HT-29 (cell line): ENCODE results near the gene FBLN5. TPM values are rescaled to one million over a fixed set of nuclear protein-coding genes. Genes with fewer than 3 reads are reported as not detected.
"Not testable (repeated sequence)": the region's sequence is repeated elsewhere in the genome, so short reads cannot be mapped to it uniquely, and the experiment has no call there.

Experiments used
- DNase-seq: peaks from one replicate; pipeline ENCODE4 v3.0.0-alpha.2; 2015; ENCODE audit warnings: low spot score
- total RNA-seq: library from RNA; depleted of rRNA; stranded (reverse); fragments of >200 nt; shearing (Covaris generic); gene quantifications from 2 replicates; pipeline ENCODE4 v1.2.3, GENCODE V29; 2014

FBLN5 gene
- total RNA-seq, 1 experiment from 2014 or later = not detected

DNA sequence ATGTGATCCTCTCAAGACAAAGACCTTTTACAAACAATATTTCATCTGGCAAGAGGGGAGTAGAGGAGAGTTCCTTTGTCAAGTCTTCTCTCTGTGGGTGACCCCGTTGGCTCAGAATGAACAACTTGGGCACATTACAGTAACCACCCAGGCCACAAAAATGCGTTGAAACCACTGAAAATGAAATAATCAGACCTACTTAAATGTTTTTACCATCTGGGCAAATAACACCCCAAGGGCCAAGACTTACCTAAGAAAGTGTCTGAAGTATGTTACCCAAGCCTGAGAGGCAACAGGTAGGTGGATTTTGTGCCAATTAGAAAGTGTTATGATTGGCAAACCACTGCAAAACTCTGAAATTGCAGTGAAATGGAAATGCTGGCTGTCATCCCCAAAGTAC, 81.4 kb downstream of the FBLN5 start:
- no peak for DNase-seq

DNA sequence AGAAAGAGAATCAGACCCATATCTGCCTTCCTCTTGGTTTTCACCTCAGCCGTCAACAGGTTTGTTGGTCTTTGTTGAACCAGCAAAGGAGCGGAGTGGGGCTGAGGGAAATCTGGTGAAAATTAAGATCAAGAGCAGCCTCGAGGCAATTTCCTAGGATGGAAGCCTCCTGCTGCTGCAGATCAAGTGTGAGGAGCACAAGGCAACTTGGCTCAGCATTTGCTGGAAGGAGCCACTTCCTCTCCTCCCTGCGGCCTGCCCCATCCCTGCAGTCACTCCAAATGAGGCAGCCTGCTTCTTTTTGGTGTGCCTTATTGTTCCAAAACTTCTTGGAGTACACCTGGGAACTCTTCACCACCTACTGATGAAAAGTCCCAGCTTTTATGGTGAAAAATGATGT, 85.1 kb downstream of the FBLN5 start:
- no peak for DNase-seq

DNA sequence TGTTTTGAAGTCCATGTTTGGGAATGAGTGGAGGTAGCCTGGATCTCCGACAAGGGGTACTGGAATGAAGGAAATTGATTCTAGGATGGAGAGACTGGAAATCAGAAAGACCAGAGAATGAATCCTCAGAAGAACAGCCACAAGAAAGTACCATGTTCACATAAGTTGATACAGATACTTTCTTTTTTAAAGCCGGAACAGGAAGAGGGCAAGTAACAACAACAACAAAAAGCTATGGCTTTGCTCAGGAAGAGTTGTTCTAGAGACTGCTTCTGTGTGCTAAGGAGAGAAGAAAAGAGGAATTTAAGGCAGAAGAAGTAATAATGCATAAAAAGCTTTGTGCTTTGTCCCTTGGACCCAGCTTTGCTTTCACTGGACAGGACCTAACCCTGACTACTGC, 86.4 kb downstream of the FBLN5 start:
- DNase-seq = no peak

DNA sequence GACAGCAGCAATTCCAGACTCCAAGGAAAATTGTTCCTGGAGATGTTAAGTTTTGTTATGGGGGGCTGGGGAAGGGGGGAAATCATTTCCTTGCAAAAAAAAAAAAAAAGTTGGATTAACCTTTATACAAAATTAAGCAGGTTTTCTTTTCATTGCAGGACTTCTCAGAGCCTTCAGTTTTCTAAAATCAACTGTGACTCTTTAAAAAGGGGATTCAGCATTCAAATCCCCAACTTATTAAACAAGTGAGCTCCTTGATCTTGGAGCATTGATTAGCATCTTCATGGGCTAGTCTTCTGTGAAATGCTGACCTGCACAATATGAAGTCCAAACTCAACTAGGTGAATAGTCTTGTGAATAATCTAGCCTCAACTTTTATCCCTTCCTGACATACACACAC, 87.3 kb downstream of the FBLN5 start:
- DNase-seq = no peak

DNA sequence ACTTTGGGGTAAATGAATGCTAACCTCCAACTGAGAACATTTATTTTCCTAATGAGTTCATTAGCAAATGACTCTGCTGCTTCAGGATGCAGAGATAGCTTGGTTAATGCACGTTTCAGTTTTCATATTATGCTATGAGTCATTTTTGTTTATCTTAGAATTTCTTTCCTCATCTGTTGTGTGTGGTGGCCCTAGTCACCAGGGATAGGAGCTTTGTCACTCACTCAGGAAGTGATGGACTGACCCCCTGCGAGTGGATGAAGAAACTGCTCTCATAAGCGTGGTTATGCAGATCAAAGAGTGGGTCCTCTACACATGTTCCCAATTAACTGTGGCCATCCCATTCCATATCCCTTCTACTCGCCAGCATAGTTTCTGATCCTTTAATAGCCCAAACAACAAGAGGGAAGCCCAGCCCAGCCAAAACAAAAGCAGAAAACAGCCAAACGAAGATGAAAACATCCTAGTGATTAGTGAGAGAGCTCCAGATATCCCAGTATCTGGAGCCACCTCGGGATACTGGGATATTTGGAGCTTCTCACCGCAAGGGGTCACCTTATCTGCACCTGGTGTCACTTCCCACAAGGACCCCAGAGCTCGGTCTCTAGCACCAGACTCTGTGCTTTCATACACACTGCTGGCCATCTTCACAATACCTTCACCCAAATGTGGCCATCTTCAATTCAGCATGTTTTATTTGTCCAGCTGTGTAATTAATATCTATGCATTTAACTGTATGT, 88.8 kb downstream of the FBLN5 start:
- DNase-seq = peak; percentile 55

DNA sequence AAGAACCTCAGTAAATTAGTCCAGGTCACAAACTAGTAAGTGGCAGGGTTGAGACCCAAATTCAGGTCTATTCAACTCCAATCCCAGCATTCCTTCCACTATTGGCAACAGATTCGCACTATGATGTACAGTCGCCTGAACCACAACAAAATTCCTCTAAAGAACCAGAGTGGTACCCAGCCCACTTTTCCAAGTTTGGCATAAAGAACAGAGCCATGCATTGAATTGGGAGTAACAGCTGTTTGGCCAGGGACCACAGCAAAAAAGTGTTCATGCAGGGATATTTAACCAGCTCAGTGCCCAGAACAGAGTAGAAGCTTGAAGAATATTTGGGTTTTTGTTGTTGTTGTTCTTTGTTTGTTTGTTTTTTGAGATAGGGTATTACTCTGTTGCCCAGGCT, 89.9 kb downstream of the FBLN5 start:
- no peak for DNase-seq

DNA sequence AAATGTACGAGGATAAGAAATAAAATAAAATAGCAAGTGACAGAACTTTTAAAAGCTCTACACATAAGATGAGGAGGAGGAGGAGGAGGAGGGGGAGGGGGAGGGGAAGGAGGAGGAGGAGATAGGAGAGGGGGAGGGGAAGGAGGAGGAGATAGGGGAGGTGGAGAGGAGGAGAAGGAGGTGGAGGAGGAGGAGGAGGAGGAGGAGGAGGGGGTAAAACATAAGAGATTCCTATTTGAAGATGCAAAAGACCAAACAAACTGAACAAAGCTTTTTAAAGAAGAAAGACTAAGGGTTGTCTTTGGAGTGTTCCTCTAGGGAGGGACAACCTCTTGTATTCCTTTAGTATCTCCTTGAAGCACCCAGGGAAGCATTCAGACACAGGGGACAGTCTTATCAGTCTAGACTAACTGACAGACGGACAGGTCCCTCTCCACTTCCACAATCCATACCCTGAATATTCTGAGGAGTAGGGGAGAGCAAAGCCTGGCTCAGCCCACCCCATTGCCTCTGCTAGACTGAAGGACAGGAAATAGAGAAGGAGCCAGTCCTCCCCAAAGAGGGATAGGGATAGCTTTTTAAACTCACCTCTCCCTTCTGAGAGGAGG, 93.1 kb downstream of the FBLN5 start:
- no peak for DNase-seq

DNA sequence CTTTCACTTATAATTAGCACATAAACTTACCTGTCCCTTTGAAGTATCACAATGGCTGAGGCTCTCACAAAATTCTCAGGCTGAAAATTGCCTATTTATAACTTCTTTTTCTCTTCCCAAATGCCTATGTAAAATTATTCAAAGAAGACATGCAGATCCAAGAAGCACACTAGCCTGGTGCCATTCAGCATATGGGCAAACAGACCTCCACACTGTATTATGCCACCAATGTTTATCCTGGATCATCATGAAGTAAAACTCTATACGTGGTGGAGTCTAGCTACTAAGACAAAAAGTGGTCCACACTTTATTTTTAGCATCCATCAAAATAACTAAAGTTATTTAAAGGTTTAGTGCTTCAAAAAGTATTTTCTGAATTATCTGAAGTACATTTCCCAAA, 95.9 kb downstream of the FBLN5 start:
- DNase-seq = no peak

DNA sequence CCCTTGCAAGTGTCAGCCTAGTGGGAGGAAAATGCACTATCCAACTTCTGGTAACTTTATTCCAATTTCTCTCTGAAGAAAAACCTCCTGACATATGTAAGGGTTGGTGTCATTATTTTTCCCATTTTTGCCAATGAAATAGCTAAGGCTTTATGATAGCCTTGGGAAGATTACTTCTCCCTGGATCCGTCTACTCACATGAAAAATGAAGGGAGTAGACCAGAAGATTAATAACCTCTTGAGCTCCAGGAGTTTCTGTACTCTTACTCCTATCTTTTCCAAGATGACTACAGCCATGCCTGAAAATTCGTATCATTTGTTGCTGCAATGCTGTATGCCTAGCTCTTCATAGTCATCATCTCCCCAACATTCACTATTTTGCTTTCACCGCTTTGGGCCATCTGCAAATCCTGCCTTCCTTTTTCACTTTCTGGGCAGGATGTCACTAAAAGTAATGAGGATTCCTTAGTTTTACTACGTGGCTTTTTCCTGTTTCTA, 98.9 kb downstream of the FBLN5 start:
- no peak for DNase-seq

DNA sequence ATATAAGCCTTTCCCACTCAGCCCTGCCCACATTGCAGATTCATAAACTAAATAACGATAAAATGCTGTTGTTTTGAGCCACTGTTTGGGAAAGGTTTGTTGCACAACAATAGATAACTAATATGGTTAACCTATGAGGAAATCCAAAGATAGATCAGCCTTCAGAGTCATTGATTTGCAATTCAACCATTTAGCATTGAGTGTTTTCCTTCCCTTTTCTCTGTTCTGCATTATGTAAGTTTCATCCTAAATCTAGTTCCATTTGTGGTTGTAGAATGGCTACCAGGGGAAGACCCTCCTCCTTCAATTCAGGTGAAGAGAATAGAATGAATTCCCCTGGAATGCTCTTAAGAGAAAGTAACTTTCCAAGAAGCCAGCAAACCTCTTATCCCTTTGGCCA, 99.8 kb downstream of the FBLN5 start:
- no peak for DNase-seq

DNA sequence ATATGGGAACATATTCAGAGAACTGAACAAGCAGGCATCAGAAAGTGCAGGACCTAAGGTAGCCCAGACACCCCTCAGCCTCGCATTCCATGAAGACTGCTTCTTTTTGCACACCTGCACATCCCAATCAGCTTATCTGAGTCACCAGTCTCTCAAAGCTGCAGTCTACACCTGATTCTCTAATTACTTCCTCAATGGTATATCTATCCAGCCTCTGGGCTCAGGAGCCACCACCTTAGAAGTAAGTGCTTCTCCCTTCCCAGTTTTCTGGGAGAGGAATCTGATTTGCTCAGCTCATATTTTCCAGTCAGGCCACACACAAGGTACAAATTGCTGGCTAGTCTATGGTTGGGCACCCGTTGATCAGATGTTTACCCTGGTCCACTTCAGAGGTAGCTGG, 101.8 kb downstream of the FBLN5 start:
- DNase-seq = no peak

DNA sequence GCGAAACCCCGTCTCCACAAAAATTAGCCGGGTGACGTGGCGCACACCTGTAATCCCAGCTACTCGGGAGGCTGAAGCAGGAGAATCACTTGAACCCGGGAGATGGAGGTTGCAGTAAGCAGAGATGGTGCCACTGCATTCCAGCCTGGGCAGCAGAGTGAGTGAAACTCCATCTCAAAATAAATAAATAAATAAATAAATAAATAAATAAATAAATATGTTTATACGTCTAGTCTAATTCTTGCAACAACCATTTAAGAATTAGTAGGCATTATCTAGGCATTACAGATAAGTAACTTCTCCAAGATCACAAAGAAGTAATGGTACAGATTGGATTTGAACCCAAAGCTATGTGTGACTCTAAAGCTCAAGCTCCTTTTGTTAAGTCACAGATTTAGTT, 102.4 kb downstream of the FBLN5 start:
- not testable (repeated sequence) for DNase-seq

DNA sequence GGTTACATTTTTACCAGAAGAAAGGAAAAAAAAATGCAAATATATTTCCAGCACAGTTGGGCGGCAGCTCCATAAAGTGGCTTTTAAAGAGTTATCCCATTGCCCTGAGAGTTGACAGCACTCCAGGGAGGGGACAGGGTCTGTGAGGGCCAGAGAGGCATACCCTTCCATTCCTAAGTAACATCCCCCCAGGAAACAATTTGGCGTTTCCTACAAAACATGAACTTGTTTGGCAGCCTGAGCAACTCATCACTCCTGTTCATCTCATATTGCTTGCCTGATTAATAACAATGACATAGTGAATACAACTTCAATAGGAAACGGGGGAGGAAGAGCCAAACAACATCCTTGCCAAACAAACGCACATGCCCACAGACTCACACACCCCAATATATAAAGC, 103.5 kb downstream of the FBLN5 start:
- no peak for DNase-seq

DNA sequence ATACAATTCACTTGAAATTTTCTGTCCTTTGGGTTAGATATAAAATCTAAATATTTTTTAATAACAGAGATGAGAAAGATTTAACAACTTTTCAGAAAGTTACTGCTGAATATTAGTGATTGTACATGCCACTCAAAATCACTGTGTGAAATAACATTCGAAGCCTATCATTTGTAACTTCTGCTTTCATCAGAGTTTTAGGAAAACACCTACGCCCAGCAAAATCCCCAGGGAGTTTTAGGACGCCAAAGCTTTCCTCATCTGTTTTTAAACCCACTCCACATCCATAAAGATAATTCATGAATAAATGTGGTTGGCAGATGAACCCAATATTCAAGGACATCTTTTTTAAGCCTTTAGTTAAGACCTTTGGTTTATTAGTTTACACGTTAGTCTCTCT, 104.1 kb downstream of the FBLN5 start:
- DNase-seq = no peak

DNA sequence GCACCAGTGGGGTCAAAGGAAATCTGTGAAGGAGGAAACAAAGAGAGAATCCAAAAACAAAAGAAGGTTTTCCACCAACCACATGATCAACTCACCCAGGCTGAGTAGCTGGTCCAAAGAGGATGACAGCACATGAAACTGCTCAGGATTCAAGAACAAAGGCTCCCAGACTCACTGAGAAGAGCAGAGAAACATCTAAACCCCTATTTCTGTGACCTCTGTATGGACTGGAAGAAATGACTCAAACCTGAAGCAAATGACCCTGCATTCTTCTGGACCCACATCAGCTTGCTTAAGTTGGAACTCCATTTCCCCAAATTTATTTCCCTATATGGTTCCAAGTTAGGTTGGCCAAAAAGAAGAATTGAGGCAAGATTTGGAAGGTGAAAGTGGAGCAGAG, 106.4 kb downstream of the FBLN5 start:
- no peak for DNase-seq

DNA sequence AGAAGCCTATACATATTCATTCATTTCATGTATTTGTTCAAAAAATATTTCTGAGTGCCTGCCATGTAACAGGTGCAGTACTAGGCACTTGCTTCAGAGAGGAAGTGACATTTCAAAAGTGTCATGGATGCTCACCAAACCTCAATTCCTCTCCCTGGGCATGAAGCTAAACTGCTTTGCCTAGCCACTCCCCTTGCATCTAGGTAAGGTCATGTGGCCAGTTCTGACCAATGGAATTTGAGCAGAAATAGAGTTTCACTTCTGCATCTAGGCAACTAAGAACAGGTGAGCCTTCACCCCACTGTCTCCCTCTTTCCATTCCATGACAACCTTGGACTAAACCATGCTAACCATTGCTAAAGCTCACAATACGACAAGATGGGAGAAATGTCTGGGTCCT, 107.7 kb downstream of the FBLN5 start:
- no peak for DNase-seq

DNA sequence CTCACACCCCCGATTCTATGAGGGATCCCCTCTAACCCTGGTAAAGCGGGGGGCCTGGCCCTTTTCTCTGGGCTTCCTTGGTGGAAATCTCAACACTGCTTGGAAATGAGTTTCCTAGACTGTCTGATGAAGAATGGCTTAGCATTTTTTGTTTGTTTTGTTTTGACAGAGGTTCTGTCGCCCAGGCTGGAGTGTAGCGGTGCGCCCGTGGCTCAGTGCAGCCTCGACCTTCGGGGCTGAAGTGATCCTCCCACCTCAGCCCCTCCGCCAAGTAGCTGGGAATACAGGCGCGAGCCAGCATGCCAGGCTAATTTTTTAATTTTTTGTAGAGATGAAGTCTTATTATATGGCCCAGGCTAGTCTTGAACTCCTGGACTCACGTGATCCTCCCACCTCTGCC, 110.4 kb downstream of the FBLN5 start:
- no peak for DNase-seq

DNA sequence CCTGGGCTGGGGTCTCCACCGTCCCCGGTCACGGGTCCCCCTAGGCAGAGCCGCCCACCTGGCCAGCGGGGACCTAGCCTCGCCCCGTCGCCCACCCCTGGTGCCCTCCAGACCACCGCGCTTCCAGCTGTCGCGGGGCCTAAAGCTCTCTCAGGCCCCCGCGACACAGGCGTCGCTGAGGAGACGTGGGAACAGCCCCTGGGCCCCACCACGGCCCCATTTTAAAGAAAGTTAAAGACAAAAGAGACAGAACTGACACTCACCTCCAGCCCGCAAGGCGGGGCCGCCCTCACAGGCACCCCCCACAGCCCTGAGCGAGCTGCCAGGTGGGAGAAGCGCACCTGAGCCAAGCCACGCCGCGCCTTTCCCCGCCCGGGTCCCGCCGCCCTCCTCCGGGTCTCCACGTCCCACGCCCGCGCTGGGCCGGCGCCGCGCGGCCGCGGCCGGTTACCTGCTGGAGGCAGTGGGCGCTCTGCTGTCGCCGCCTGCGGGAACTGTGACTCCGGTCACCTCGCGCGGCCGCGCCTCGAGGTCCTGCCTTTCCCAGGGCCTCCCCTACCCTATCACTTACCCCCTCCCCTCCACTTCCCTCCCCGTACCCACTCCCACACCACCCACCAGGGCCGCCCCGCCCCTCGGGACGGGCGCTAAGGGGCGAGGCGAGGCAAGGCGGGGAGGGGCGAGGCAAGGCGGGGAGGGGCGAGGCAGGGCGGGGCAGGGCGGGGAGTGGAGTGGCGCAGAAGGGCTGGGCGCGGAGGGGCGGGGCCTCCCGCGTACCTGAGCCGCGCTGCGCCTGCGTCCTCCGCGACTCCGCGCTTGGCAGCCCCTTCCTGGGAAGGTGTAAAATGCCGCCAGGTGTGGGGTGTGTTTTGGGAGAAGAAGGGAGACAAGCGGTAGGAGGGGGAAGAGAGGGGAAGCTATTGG, 111.3 kb downstream of the FBLN5 start:
- peak; percentile 84 for DNase-seq

DNA sequence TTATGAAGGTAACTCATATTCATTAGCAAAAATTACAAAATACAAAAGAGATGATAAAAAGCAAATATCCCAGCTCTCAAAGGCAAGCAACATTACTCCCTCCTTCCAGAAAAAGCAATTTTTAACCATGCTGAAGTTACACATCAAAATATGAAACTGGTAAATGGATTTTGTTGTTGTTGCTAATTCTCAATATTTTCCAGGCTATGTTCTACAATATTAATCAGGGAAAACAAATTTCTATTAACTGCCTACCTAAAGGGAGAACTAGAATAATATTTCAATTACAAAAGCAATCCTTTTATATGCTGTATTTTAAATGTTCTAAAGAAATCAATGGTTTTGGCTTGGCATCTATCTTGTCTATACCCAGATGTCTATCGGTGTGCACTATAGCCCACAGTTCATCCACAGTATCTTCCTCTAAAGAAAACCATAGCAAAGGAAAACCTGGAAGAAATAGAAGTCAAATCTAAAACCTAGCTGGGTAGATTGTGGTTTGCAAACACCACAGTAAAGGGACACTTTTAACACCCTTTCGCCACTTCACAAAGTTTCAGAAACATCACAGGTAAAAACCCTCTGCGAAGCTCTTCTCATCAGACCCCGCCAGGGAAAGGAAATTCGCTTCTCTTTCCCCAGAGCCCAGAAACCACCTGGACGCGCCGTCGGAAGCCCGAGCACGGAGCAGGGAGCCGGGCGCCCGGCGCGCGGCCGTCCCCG, 112.1 kb downstream of the FBLN5 start:
- DNase-seq = peak; percentile 37

DNA sequence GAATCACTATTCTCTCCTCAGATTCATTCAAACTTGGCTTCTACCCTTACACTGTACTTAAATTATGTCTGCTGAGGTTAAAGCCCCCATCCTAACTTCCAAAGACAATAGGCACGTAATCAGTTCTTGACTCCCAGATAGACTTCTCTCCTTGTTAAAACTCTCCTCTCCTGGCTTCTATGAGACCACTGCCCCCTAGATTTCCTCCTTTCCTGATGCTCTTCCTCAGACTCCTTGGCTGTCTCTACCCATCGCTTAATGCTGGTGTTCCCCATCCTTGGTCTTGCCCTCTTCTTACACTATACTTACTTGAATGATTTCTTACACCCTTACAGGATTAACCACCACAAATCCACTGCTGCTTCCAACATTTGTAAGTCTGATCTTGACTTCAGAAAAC, 112.9 kb downstream of the FBLN5 start:
- DNase-seq = no peak

DNA sequence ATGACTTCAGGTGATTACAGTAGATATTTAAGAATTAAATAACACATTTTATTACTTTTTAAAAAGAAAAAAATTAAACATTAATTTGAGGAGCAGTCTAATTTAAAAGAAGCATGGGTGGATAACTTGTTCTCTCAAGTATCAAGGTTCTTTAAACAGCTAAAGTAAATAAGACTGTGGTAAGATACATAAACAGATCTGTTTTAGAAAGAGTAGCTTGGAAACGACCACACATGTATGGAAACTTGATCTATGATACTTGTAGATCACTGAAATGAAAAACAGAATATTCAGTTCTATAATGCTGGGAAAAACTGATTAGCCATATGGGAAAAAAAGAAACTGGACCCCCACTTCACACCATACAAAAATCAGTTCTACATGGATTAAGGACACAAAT, 116.2 kb downstream of the FBLN5 start:
- DNase-seq = peak; percentile 26

DNA sequence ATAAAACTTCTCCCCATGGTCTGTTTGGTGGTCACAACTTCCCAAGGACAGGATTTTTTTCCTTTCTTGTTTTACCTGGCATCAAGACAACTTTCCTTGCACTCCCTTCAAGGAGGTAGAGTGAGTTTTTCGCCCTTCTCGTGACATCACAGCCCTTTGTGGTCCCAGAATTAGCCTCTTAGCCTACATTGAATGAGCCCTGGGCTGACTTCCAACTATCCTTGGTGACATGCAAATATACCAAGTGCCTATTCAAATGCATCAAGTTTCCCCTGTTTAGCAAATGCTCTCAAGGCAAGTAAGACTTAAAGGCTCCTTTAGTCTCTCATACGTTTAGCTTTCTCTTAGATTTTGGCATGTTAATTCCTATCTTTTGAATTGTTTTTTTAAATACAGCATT, 116.7 kb downstream of the FBLN5 start:
- peak; percentile 76 for DNase-seq
